LNCaP clone FGC (cell line): ENCODE data around the gene DNM3.

ENCODE experiments used
- DNase-seq: peaks from one replicate; pipeline ENCODE4 v3.0.0-alpha.2; 2011; ENCODE audit warnings: low read depth
- H3K4me3 ChIP-seq: 2 replicates; pipeline ENCODE4 v1.5.1; 2011; ENCODE audit warnings: mild to moderate bottlenecking, low read depth, low read length, control low read depth
- TF ChIP-seq, protein P1 (sequence below): IDR thresholded peaks from 2 replicates; pipeline ENCODE4 v1.5.1; 2012; ENCODE audit warnings: mild to moderate bottlenecking; ENCODE audit not compliant: control insufficient read depth, insufficient read depth; ENCODE audit errors: extremely low read depth

The DNM3 gene

DNA sequence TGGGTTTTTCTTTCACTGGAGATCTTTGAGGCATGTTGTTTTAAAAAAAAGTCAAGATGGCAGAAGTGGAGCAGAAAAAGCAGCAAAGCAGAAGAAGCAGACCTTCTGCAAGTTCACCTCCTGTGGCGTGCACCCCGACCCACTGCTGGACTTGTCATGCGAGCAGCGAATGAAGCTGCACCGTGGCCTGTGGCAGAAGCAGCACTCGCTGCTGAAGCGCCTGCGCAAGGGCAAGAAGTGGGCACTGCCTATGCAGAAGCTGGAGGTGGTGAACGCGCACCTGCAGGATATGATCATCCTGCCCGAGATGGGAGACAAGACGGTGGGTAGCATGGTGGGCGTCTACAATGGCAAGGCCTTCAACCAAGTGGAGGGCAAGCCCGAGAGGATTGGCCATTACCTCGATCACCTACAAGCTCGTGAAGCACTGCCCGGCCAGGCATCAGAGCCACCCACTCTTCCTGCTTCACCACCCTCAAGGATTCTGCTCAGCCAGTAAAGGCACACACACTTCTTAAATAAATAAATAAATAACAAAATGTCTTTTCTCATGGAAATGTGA, 37.8 kb upstream of the DNM3 start:
- H3K4me3 ChIP-seq: no peak overlapping the region
- TF ChIP-seq, protein P1, sequence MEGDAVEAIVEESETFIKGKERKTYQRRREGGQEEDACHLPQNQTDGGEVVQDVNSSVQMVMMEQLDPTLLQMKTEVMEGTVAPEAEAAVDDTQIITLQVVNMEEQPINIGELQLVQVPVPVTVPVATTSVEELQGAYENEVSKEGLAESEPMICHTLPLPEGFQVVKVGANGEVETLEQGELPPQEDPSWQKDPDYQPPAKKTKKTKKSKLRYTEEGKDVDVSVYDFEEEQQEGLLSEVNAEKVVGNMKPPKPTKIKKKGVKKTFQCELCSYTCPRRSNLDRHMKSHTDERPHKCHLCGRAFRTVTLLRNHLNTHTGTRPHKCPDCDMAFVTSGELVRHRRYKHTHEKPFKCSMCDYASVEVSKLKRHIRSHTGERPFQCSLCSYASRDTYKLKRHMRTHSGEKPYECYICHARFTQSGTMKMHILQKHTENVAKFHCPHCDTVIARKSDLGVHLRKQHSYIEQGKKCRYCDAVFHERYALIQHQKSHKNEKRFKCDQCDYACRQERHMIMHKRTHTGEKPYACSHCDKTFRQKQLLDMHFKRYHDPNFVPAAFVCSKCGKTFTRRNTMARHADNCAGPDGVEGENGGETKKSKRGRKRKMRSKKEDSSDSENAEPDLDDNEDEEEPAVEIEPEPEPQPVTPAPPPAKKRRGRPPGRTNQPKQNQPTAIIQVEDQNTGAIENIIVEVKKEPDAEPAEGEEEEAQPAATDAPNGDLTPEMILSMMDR: no peak
- DNase-seq: no peak

DNA sequence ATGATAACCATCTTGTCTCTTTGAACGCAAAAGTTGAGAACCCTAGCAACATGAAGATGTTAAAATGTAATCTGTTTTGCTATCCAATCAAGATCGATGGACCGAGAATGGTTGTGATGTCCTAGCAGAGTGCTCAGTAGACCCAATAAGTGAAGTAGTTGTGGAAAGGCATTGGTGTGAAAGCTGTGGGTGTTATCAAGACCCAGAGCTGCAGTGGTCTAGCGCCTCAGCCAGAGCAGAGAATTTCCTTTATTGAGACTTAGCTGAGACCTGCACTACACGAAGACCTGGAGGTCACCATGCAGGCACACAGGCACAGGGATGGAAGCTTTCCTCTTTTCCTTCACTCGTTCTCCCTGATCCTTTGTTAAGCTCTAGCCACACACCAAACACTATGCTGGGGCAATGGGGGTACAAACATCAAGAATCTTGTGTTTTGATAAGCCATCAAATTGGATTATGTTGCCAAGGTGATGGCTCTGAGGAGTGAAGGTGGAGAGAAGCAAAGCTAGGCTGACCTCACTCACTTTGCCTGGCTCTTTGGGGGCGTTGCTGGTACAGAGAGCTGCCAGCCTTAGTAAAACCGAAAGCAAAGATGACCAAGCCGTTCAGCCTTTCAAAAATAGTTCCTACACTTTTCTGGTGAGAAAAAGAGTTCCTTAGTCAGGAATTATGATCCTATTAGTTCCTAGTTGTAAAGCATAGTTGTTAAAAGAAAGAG, 35.7 kb upstream of the DNM3 start:
- TF ChIP-seq, protein P1: no peak
- DNase-seq: no peak
- H3K4me3 ChIP-seq: no peak overlapping the region

GRCh38 chr1:171807556-171807955, 33.7 kb upstream of the DNM3 start:
- H3K4me3 ChIP-seq: no peak overlapping the region
- TF ChIP-seq, protein P1: no peak
- DNase-seq: no peak

GRCh38 chr1:171809834-171810233, 31.5 kb upstream of the DNM3 start:
- no peak overlapping the region for H3K4me3 ChIP-seq

DNA sequence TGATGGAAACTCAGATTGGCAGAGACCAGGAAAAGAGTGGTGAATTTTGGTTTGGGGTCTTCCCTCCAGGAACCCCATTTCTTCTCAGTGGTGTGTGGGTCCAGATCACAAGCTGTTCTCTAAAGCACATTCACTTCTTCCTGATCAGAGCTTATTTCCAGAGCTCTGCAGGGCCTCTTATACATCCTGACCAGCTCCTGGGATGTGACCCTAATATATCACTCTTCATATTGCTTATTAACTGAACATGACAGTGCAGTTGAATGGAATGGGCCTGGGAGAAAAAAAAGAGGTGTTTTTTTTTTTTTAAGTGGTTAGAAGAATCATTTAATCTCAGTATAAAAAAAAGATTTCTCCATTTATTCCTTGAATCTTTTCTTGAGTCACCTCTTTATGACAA, 29.6 kb upstream of the DNM3 start:
- TF ChIP-seq, protein P1: no peak
- no peak for DNase-seq
- no peak overlapping the region for H3K4me3 ChIP-seq

More at GRCh38 chr1:171809834-171810233, 31.5 kb upstream of the DNM3 start:
- no peak for DNase-seq
- TF ChIP-seq, protein P1: no peak

DNA sequence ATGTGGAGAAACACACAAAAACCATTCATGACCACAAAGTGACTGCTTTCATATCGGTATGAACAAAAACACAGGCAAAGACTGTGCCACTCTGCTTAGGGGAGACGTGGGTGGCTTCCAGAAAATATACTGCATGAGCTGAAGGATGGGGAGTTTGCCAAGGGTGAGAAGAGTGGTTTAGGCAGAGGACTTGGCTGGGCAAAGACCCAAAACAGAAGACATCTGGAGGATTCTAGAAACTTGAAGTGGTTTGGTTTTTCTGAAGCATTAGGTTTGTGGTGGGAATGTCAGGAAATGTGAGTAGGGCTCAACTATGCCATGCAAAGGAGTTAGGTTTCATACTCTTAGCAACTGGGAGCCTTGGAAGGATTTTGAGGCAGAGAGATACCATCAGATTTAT, 26.6 kb upstream of the DNM3 start:
- DNase-seq: no peak
- no peak overlapping the region for H3K4me3 ChIP-seq
- TF ChIP-seq, protein P1: no peak

DNA sequence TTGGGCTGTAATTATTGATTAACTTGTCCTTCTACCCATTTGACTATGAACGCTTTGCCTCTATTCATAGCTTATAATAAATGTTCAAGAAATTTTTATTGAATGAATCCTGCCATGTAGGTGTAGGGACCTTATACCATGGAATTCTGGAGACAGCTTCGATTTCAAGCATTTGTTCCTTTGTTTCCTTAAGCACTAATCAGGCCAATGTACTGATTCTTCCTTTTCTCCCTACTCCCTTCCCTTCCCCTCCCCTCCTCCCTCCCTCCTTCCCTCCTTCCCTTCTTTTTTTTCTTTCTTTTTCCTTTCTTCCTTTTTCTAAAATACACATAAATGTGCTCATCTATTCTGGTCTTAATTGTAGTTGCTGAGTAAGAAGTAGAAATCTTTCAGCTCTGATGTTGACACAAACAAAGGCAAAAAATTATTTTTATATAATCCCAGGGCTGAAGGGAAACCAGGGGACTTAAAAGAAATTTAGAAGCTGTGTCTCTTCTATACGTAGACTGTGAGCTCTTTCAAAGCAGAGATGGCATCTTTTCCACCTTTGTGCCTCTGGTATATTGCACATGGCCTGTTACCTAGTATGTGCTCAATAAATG, 24.9 kb upstream of the DNM3 start:
- H3K4me3 ChIP-seq: no peak overlapping the region
- TF ChIP-seq, protein P1: no peak
- DNase-seq: no peak
